Uterus (tissue), 4 donors: ENCODE results near the gene C1QB. TPM values are rescaled to one million over a fixed set of nuclear protein-coding genes. Genes with fewer than 3 reads are reported as not detected.
A peak's percentile ranks its signal among the peaks of the same experiment; 100 is the strongest.

Experiments
- DNase-seq, 2 donors: peaks; one replicate each; pipeline ENCODE4 v3.0.0-alpha.2; 2019 to 2020
- H3K27ac ChIP-seq, 2 donors: fragments of 200-600 bp; sonication (generic); 1 replicate in 1 of 2; 2 replicates in 1 of 2; pipeline ENCODE4 v1.5.1; 2016 to 2018
- H3K27me3 ChIP-seq, 2 donors: fragments of 200-600 bp; sonication (generic); one replicate each; pipeline ENCODE4 v1.5.1; 2018 to 2019; ENCODE audit warnings: control low read depth in 1 of 2
- H3K36me3 ChIP-seq, 2 donors: fragments of 200-600 bp; sonication (generic); one replicate each; pipeline ENCODE4 v1.5.1; 2019; ENCODE audit warnings: control low read depth in 1 of 2
- H3K4me1 ChIP-seq, 2 donors: fragments of 200-600 bp; sonication (generic); one replicate each; pipeline ENCODE4 v1.5.1; 2018 to 2019; ENCODE audit warnings: control low read depth in 1 of 2
- H3K4me3 ChIP-seq, 2 donors: fragments of 200-600 bp; sonication (generic); 1 replicate in 1 of 2; 2 replicates in 1 of 2; pipeline ENCODE4 v1.5.1; 2018 to 2019; ENCODE audit warnings: mild to moderate bottlenecking in 1 of 2
- H3K9me3 ChIP-seq, 2 donors: fragments of 200-600 bp; sonication (generic); one replicate each; pipeline ENCODE4 v1.5.1; 2019; ENCODE audit warnings: control low read depth in 1 of 2
- POLR2A ChIP-seq, 2 donors: fragments of 450-650 bp; IDR thresholded peaks; one replicate each; pipeline ENCODE4 v1.6.1; 2016; ENCODE audit warnings: antibody characterized with exemption in 2 of 2, mild to moderate bottlenecking in 1 of 2, moderate library complexity in 1 of 2
- intact Hi-C: fragments of 100-400 bp; cut with DNase I; formaldehyde crosslinking; loops from one replicate; pipeline ENCODE4 v1.15.1; 2023; ENCODE audit warnings: low total_unique reads
- total RNA-seq, 4 donors: library from RNA; depleted of rRNA in 3 of 4; stranded (reverse); fragments of >200 nt in 3 of 4; gene quantifications; one replicate each; pipeline versions ENCODE4 v1.1.0 to v1.2.4, GENCODE V29; 2014 to 2023
- TF ChIP-seq, protein P1 (sequence below), 4 experiments: fragments of 200-600 bp in 2 of 4; fragments of 450-650 bp in 2 of 4; sonication (generic) in 2 of 4; IDR thresholded peaks; one replicate each; pipeline ENCODE4 v1.5.1; 2016 to 2019; ENCODE audit warnings: antibody characterized with exemption in 4 of 4, mild to moderate bottlenecking in 2 of 4, moderate library complexity in 1 of 4
- donor health status: DM: yes; HTN: yes; CAD: no.

C1QB gene
- total RNA-seq, 4 donors from 2014 or later = 22.3 to 183 (median 32.0) TPM

DNA sequence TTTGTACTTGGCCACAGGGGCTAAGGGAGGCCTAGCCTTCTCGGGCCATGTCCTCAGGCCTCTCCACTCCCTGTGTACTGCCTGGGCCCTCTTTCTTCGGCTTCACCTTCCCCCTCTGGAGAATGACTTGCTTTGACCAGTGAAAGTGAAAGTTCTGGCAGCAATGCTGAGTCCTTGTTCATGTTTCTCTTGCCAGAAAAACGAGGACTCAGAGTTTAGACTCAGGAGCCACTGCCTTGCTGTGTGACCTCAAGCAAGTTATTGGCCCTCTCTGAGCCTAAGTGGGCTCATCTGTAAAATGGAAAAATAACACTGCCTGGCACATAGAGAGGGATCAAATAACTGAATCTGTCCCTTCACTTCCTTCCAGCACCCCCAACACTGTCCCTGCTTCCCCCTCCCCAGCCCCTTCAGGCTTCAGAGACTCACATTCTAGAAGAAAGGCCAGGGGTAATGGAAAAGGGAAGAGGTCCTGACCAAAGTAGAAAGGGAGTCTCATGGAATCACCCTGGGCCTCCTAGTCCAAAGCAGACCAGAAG lies 15.1 kb upstream of the C1QB start:
- Histone ChIP-seq H3K4me1 (no peaks in the 10 kb centered on the region), H3K27ac (no peak overlapping the region), H3K4me3 (no peak overlapping the region), H3K27me3 (no peaks in the 10 kb centered on the region), H3K36me3 (no peaks in the 10 kb centered on the region), H3K9me3 (no peaks in the 10 kb centered on the region)
- DNase-seq = no peak
- TF ChIP-seq, protein P1, sequence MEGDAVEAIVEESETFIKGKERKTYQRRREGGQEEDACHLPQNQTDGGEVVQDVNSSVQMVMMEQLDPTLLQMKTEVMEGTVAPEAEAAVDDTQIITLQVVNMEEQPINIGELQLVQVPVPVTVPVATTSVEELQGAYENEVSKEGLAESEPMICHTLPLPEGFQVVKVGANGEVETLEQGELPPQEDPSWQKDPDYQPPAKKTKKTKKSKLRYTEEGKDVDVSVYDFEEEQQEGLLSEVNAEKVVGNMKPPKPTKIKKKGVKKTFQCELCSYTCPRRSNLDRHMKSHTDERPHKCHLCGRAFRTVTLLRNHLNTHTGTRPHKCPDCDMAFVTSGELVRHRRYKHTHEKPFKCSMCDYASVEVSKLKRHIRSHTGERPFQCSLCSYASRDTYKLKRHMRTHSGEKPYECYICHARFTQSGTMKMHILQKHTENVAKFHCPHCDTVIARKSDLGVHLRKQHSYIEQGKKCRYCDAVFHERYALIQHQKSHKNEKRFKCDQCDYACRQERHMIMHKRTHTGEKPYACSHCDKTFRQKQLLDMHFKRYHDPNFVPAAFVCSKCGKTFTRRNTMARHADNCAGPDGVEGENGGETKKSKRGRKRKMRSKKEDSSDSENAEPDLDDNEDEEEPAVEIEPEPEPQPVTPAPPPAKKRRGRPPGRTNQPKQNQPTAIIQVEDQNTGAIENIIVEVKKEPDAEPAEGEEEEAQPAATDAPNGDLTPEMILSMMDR (IDR thresholded peaks at IDR 0.05) = no peak
- TF ChIP-seq POLR2A (IDR thresholded peaks at IDR 0.05) = no peak
- intact Hi-C loops = no loop called here

DNA sequence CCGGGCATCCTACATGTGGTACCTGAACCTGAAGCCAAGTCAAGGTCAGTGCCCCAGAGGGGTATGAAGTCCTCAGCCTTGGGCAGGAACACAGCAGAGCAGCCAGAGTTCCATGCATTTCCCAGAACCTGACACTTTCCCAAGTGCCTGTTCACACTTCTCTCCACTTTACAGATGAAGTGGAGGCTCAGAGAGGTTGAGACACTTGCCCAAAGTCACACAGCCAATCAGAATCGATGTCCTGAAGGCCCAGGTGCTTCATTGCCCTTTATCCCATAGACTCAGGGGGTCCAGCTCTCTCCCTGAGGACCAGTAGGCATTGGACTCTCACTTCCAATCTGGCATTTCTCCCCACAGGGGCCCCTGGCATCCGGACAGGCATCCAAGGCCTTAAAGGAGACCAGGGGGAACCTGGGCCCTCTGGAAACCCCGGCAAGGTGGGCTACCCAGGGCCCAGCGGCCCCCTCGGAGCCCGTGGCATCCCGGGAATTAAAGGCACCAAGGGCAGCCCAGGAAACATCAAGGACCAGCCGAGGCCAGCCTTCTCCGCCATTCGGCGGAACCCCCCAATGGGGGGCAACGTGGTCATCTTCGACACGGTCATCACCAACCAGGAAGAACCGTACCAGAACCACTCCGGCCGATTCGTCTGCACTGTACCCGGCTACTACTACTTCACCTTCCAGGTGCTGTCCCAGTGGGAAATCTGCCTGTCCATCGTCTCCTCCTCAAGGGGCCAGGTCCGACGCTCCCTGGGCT lies 14.4 kb upstream of the C1QB start:
- H3K4me1 ChIP-seq = no peaks in the 10 kb centered on the region
- H3K27me3 ChIP-seq = no peaks in the 10 kb centered on the region
- no peak for TF ChIP-seq POLR2A (IDR thresholded peaks at IDR 0.05)
- TF ChIP-seq, protein P1 (IDR thresholded peaks at IDR 0.05) = no peak
- H3K9me3 ChIP-seq = no peaks in the 10 kb centered on the region
- H3K36me3 ChIP-seq = no peaks in the 10 kb centered on the region
- DNase-seq = no peak
- no peak overlapping the region for H3K4me3 ChIP-seq
- H3K27ac ChIP-seq = no peak overlapping the region
- intact Hi-C loops = no loop called here

DNA sequence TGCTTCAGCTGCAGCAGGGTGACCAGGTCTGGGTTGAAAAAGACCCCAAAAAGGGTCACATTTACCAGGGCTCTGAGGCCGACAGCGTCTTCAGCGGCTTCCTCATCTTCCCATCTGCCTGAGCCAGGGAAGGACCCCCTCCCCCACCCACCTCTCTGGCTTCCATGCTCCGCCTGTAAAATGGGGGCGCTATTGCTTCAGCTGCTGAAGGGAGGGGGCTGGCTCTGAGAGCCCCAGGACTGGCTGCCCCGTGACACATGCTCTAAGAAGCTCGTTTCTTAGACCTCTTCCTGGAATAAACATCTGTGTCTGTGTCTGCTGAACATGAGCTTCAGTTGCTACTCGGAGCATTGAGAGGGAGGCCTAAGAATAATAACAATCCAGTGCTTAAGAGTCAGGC lies 13.8 kb upstream of the C1QB start:
- TF ChIP-seq, protein P1 (IDR thresholded peaks at IDR 0.05) = no peak
- TF ChIP-seq POLR2A (IDR thresholded peaks at IDR 0.05) = no peak
- DNase-seq = no peak
- intact Hi-C loops = no loop called here
- Histone ChIP-seq H3K4me3 (no peak overlapping the region), H3K4me1 (no peaks in the 10 kb centered on the region), H3K36me3 (no peaks in the 10 kb centered on the region), H3K27ac (no peak overlapping the region), H3K9me3 (no peaks in the 10 kb centered on the region), H3K27me3 (no peaks in the 10 kb centered on the region)

DNA sequence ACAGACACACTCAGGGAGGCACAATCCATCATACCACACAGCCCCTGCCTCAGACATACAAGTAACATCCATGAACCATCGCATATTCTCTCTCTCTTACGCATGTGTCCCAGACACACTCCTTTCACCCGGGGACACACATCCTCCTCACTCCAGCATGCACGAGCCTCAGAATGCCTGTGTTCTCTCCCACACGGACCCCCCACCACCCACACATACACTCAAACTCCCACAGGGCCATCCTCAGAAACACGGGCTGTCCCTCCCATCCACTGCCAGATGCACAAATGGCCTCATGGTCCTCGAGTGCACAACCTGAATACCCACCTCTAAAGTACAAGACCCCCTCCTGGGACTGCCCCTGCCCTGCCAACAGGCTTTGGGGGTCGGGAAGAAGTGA lies 11.8 kb upstream of the C1QB start:
- DNase-seq = no peak
- no peaks in the 10 kb centered on the region for H3K9me3 ChIP-seq
- no peak overlapping the region for H3K27ac ChIP-seq
- TF ChIP-seq POLR2A (IDR thresholded peaks at IDR 0.05) = no peak
- TF ChIP-seq, protein P1 (IDR thresholded peaks at IDR 0.05) = no peak
- no peaks in the 10 kb centered on the region for H3K36me3 ChIP-seq
- no peaks in the 10 kb centered on the region for H3K4me1 ChIP-seq
- no peaks in the 10 kb centered on the region for H3K27me3 ChIP-seq
- intact Hi-C loops = loop anchor here (5.0 kb wide), 1 partner anchor 224 kb away; no protein-coding TSS in a partner anchor
- H3K4me3 ChIP-seq = no peak overlapping the region

DNA sequence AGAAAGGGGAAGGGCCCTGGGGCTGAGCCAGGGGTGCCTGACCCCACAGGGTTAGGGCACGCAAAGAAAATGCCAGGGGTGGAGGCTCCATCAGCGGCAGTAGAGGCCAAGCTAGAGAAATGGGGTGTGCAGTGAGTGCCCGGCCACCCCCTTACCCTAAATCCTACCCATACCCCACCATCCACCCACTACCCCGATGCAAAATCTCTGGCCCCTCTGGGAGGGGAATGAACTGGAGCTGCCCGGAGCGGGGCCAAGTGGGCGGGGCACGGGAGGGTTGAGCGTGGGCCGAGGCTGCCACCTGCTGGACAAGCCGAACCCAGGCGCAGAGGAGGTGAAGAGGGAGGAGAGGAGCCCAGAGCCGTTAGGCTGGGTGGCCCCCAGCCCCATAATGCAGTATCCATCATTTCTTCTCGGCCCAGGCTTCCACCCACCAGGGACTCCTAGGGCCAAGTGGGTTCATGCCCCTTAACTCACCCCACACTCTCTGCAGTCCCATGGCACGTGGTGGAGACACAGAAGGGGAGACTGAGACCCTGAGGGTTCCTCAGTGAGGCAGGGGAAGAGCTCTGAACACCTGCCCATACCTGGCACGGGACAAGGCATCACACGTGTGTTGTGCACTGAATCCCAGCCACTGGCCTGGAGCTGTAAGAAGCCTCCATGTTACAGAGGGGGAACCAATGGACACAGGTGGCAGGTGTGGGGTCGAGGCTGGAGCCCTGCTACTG lies 11.0 kb upstream of the C1QB start:
- Histone ChIP-seq H3K4me1 (no peaks in the 10 kb centered on the region), H3K27ac (no peak overlapping the region), H3K36me3 (no peaks in the 10 kb centered on the region), H3K9me3 (no peaks in the 10 kb centered on the region), H3K27me3 (no peaks in the 10 kb centered on the region), H3K4me3 (no peak overlapping the region)
- TF ChIP-seq, protein P1 (IDR thresholded peaks at IDR 0.05) = peak; percentile 83 to 95 (median 88)
- peak in 1 of 2 donors; percentile 20 for TF ChIP-seq POLR2A (IDR thresholded peaks at IDR 0.05)
- intact Hi-C loops = loop anchor here (5.0 kb wide), 1 partner anchor 225 kb away; no protein-coding TSS in a partner anchor
- DNase-seq = peak; percentile 73 to 84
